ENCODE results near the gene ASIP. TPM values are rescaled to one million over a fixed set of nuclear protein-coding genes. Genes with fewer than 3 reads are reported as not detected.

Gene ASIP
- total and polyA plus RNA-seq, 2 of the 13 experiments (the other 11 are each of a cell fraction or from before 2014, with no cell fraction given): not detected

DNA sequence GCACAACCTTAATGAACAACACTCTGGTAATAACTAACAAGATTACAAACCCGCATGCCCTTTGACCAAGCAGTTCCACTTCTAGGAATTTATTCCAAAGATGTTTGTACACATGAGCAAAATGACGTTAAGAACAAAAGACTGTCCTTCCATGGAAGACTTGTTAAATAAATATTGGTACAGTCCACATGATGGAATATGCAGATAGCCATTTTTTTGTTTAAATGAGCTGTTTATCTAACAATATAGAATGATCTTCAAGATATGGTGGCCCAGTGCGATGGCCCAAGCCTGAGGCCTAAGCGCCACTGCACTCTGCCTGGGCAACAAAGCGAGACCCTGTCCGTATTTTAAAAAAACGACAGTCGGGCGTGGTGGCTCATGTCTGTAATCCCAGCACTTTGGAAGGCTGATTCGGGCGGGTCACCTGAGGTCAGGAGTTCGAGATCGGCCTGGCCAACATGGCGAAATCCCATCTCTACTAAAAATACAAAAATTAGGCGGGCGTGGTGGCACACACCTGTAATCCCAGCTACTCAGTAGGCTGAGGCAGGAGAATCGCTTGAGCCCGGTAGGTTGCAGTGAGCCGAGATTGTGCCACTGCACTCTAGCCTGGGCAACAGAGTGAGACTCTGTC lies 69.4 kb downstream of the ASIP start (continued):
- TF ChIP-seq HNF1A (IDR thresholded peaks at IDR 0.05; ENCODE audit: low read depth): peak; percentile 64; the same call in 1 of the 2 replicates
- peak; percentile 69; the same call in 1 of the 2 replicates for TF ChIP-seq HNF1A (CRISPR knock-in tag; IDR thresholded peaks at IDR 0.05; ENCODE audit: borderline replicate concordance)
- TF ChIP-seq ZNF550 (CRISPR knock-in tag; IDR thresholded peaks at IDR 0.05; ENCODE audit: borderline replicate concordance): no peak
- TF ChIP-seq, protein P1, sequence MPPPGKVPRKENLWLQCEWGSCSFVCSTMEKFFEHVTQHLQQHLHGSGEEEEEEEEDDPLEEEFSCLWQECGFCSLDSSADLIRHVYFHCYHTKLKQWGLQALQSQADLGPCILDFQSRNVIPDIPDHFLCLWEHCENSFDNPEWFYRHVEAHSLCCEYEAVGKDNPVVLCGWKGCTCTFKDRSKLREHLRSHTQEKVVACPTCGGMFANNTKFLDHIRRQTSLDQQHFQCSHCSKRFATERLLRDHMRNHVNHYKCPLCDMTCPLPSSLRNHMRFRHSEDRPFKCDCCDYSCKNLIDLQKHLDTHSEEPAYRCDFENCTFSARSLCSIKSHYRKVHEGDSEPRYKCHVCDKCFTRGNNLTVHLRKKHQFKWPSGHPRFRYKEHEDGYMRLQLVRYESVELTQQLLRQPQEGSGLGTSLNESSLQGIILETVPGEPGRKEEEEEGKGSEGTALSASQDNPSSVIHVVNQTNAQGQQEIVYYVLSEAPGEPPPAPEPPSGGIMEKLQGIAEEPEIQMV (CRISPR knock-in tag; IDR thresholded peaks at IDR 0.05; ENCODE audit: low read depth): no peak; the same call in 1 of the 2 replicates
- TF ChIP-seq ZMYM3 (CRISPR knock-in tag; IDR thresholded peaks at IDR 0.05): peak; percentile 92
- no peak for TF ChIP-seq ZNF567 (CRISPR knock-in tag; IDR thresholded peaks at IDR 0.05; ENCODE audit: borderline replicate concordance)
- TF ChIP-seq MEIS2 (CRISPR knock-in tag; IDR thresholded peaks at IDR 0.05): peak; percentile 45
- TF ChIP-seq, protein P2, sequence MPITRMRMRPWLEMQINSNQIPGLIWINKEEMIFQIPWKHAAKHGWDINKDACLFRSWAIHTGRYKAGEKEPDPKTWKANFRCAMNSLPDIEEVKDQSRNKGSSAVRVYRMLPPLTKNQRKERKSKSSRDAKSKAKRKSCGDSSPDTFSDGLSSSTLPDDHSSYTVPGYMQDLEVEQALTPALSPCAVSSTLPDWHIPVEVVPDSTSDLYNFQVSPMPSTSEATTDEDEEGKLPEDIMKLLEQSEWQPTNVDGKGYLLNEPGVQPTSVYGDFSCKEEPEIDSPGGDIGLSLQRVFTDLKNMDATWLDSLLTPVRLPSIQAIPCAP (CRISPR knock-in tag; IDR thresholded peaks at IDR 0.05; ENCODE audit: low read depth): no peak
- 0 out of 2 replicates have a peak, but pooled peaks have one; percentile 19 for TF ChIP-seq KLF12 (CRISPR knock-in tag; IDR thresholded peaks at IDR 0.05; ENCODE audit: borderline replicate concordance)
- TF ChIP-seq CEBPG (CRISPR knock-in tag; IDR thresholded peaks at IDR 0.05): peak; percentile 64
- peak; percentile 94 for TF ChIP-seq TBL1XR1 (IDR thresholded peaks at IDR 0.05; ENCODE audit: borderline replicate concordance, low read length, partially characterized antibody)
- TF ChIP-seq ZNF280B (CRISPR knock-in tag; IDR thresholded peaks at IDR 0.05; ENCODE audit: borderline replicate concordance): peak; percentile 84; the same call in 1 of the 2 replicates
- peak; percentile 83 for TF ChIP-seq SAP130 (CRISPR knock-in tag; IDR thresholded peaks at IDR 0.05; ENCODE audit: low read depth)
- peak; percentile 72; the same call in 1 of the 2 replicates for TF ChIP-seq CBX5 (CRISPR knock-in tag; IDR thresholded peaks at IDR 0.05; ENCODE audit: borderline replicate concordance)
- no peak for TF ChIP-seq JUNB (CRISPR knock-in tag; IDR thresholded peaks at IDR 0.05; ENCODE audit: borderline replicate concordance)
- TF ChIP-seq ZNF878 (CRISPR knock-in tag; IDR thresholded peaks at IDR 0.05): 0 out of 2 replicates have a peak, but pooled peaks have one; percentile 55
- TF ChIP-seq, protein P3, sequence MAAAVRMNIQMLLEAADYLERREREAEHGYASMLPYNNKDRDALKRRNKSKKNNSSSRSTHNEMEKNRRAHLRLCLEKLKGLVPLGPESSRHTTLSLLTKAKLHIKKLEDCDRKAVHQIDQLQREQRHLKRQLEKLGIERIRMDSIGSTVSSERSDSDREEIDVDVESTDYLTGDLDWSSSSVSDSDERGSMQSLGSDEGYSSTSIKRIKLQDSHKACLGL (CRISPR knock-in tag; IDR thresholded peaks at IDR 0.05): no peak
- TF ChIP-seq KDM3A (CRISPR knock-in tag; IDR thresholded peaks at IDR 0.05; ENCODE audit: low read depth): peak; percentile 90
- TF ChIP-seq ZNF460 (CRISPR knock-in tag; IDR thresholded peaks at IDR 0.05; ENCODE audit: borderline replicate concordance): peak; percentile 15; the same call in 1 of the 2 replicates

Data from HepG2 (cell line).